OCI-LY3 (cell line): ENCODE measurements around the gene SLC35D2.

ENCODE experiments used
- EZH2phosphoT487 ChIP-seq: fragments of 200-600 bp; shearing (Covaris generic); IDR thresholded peaks from 2 replicates; pipeline ENCODE4 v1.6.1; 2018; ENCODE audit warnings: antibody characterized with exemption, mixed run types, low read depth
- TF ChIP-seq, protein P1 (sequence below): fragments of 200-600, 300-600 bp; sonication (generic); IDR thresholded peaks from 2 replicates; pipeline ENCODE4 v1.5.1; 2014; ENCODE audit warnings: antibody characterized with exemption, low read length, low read depth

DNA sequence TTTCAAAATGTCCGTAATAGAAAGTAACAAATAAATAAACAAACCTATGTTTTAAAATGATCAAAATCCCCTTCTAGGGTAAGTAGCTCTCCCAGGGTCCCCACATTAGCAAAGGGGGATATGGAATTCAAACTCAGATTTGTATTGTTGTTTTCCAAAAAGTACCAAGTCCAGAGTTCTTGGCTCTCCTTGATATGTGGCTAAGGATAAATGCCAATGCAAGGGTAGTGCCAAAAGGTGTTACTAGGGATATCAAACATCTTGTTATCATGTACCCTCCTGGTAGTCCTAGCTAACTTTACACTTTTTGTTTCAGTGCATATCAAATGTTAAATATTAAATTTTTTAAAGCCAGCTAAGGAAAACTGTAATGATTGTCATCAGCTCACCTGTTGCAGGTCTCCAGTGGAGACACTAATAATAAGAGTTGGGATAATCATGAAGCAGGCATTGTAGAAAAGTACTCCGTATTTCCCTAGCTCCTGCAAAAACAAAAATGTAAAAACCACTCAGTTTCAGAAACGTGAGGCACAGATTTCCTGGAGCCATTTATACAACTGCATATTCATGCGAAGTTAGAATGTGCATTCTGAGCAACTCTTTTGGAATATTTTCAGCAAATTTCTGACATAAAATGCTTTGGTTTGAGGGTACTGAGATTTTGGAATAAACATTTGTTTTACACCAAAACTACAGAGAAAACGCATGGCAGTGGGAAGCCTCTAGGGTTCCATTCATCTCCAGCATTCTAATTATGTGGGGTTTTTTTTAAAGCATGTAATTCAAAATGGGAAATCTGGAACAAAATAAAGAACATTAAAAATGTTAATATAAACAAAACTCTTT is 39.8 kb downstream of the SLC35D2 start:
- TF ChIP-seq, protein P1, sequence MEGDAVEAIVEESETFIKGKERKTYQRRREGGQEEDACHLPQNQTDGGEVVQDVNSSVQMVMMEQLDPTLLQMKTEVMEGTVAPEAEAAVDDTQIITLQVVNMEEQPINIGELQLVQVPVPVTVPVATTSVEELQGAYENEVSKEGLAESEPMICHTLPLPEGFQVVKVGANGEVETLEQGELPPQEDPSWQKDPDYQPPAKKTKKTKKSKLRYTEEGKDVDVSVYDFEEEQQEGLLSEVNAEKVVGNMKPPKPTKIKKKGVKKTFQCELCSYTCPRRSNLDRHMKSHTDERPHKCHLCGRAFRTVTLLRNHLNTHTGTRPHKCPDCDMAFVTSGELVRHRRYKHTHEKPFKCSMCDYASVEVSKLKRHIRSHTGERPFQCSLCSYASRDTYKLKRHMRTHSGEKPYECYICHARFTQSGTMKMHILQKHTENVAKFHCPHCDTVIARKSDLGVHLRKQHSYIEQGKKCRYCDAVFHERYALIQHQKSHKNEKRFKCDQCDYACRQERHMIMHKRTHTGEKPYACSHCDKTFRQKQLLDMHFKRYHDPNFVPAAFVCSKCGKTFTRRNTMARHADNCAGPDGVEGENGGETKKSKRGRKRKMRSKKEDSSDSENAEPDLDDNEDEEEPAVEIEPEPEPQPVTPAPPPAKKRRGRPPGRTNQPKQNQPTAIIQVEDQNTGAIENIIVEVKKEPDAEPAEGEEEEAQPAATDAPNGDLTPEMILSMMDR, result no peak
- no peak for TF ChIP-seq EZH2phosphoT487
